Gastroesophageal sphincter (tissue), 3 donors: ENCODE measurements around the gene AK5.

Experiments used
- EP300 ChIP-seq: sonication (generic); formaldehyde crosslinking; IDR thresholded peaks from one replicate; pipeline ENCODE4 v1.6.1; 2017; ENCODE audit warnings: antibody characterized with exemption, mild to moderate bottlenecking
- POLR2A ChIP-seq, 2 donors: fragments of 450-650 bp; IDR thresholded peaks; one replicate each; pipeline ENCODE4 v1.6.1; 2017; ENCODE audit warnings: antibody characterized with exemption in 2 of 2, mild to moderate bottlenecking in 2 of 2, moderate library complexity in 1 of 2
- POLR2AphosphoS5 ChIP-seq: sonication (generic); formaldehyde crosslinking; IDR thresholded peaks from one replicate; pipeline ENCODE4 v1.6.1; 2017; ENCODE audit warnings: antibody characterized with exemption
- TF ChIP-seq, protein P1 (sequence below), 4 experiments: fragments of 200-600 bp in 2 of 4; fragments of 450-650 bp in 2 of 4; sonication (generic) in 1 of 4; IDR thresholded peaks; one replicate each; pipeline ENCODE4 v1.5.1; 2017 to 2019; ENCODE audit warnings: antibody characterized with exemption in 4 of 4, mild to moderate bottlenecking in 2 of 4, moderate library complexity in 2 of 4

DNA sequence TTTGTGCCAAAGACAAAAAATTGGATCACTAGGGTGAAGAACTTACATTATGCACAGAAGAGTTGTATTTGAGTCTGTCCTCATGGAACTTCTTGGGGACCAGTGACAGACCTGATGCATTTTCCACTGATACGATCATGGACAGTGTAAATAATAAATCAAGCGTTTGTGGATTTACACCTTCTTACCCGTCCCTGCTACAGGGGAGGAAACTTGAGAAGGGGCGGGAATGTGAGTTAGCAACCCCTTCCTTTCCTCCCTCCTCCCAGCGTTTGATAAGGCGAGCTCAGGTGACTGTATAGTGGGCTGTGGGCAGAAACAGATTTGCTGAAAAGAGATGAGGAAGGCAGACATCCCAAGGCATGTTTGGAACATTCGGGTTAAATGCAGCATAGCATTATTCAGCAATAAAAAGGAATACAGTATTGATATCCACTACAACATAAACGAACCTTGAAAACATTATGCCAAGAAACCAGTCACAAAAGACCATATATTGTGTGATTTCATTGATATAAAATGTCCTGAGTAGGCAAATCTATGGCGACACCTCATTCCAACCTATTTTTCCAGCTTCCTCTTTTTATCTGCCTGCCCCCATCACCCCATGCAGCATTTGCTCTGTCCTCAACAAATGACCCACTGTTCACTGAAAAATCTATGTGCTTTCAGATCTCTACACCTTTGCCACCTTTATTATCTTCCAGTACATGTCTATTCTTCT lies 271.9 kb downstream of the AK5 start:
- TF ChIP-seq, protein P1, sequence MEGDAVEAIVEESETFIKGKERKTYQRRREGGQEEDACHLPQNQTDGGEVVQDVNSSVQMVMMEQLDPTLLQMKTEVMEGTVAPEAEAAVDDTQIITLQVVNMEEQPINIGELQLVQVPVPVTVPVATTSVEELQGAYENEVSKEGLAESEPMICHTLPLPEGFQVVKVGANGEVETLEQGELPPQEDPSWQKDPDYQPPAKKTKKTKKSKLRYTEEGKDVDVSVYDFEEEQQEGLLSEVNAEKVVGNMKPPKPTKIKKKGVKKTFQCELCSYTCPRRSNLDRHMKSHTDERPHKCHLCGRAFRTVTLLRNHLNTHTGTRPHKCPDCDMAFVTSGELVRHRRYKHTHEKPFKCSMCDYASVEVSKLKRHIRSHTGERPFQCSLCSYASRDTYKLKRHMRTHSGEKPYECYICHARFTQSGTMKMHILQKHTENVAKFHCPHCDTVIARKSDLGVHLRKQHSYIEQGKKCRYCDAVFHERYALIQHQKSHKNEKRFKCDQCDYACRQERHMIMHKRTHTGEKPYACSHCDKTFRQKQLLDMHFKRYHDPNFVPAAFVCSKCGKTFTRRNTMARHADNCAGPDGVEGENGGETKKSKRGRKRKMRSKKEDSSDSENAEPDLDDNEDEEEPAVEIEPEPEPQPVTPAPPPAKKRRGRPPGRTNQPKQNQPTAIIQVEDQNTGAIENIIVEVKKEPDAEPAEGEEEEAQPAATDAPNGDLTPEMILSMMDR (IDR thresholded peaks at IDR 0.05): no peak
- TF ChIP-seq POLR2AphosphoS5 (no peak), POLR2A (IDR thresholded peaks at IDR 0.05) (no peak), EP300 (no peak)
